Neural progenitor cell (in vitro differentiated cells): ENCODE data around the gene ATG4A.

ENCODE experiments used
- CTCF ChIP-seq: fragments of 200-600 bp; sonication (generic); IDR thresholded peaks from 2 replicates; pipeline ENCODE4 v1.5.1; 2017; ENCODE audit warnings: antibody characterized with exemption, mild to moderate bottlenecking
- EZH2 ChIP-seq: fragments of 200-600 bp; sonication (generic); IDR thresholded peaks from 2 replicates; pipeline ENCODE4 v1.6.1; 2017; ENCODE audit warnings: antibody characterized with exemption, mild to moderate bottlenecking, moderate library complexity

GRCh38 chrX:108156082-108156481 lies 64.5 kb downstream of the ATG4A start:
- TF ChIP-seq CTCF (no peak), EZH2 (no peak)
